Fibroblast of pulmonary artery (primary cell): ENCODE measurements around the gene OR2AG1.
"Not testable (repeated sequence)": the region's sequence is repeated elsewhere in the genome, so short reads cannot be mapped to it uniquely, and the experiment has no call there.

ENCODE experiments used
- DNase-seq: peaks from one replicate; pipeline ENCODE4 v3.0.0-alpha.2; 2010; ENCODE audit warnings: low read depth
- H3K4me3 ChIP-seq: replicated peaks from 2 replicates; pipeline ENCODE4 v1.5.1; 2011; ENCODE audit warnings: low read depth, mild to moderate bottlenecking, control low read depth, low read length, moderate library complexity
- TF ChIP-seq, protein P1 (sequence below): IDR thresholded peaks from 2 replicates; pipeline ENCODE4 v1.5.1; 2011; ENCODE audit warnings: mild to moderate bottlenecking, control low read depth, low read length, inconsistent platforms; ENCODE audit errors: missing control alignments

OR2AG1 gene

GRCh38 chr11:6790546-6790945 lies 7.7 kb downstream of the OR2AG1 start:
- TF ChIP-seq, protein P1, sequence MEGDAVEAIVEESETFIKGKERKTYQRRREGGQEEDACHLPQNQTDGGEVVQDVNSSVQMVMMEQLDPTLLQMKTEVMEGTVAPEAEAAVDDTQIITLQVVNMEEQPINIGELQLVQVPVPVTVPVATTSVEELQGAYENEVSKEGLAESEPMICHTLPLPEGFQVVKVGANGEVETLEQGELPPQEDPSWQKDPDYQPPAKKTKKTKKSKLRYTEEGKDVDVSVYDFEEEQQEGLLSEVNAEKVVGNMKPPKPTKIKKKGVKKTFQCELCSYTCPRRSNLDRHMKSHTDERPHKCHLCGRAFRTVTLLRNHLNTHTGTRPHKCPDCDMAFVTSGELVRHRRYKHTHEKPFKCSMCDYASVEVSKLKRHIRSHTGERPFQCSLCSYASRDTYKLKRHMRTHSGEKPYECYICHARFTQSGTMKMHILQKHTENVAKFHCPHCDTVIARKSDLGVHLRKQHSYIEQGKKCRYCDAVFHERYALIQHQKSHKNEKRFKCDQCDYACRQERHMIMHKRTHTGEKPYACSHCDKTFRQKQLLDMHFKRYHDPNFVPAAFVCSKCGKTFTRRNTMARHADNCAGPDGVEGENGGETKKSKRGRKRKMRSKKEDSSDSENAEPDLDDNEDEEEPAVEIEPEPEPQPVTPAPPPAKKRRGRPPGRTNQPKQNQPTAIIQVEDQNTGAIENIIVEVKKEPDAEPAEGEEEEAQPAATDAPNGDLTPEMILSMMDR = no peak
- DNase-seq = no peak
- no peak overlapping the region for H3K4me3 ChIP-seq

DNA sequence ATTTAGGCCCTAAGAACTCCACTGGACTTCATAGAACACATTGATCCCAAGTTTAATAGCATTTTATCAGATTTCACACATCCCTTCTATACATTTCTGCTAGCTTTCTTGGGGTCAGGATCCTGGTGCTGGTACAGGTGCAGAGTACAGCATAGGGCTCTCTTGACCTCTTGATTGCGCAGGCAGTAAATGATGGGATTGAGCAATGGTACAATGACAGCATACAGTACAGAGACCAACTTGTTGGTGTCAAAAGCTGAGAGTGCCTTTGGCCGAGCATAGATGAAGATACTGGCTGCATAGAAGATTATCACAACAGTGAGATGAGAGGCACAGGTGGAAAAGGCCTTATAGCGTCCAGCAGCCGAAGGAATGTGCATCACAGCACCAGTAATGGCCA lies 11.8 kb downstream of the OR2AG1 start:
- no peak for DNase-seq
- TF ChIP-seq, protein P1 = no peak
- no peak overlapping the region for H3K4me3 ChIP-seq

GRCh38 chr11:6799402-6799801 lies 16.6 kb downstream of the OR2AG1 start, which contains the start of gene OR6A2:
Gene OR6A2, minus strand, starts transcription at chr11:6799689. Its CDS starts 3,981 bp downstream, at chr11:6795708.
- no peak within 1 kb of the TSS for H3K4me3 ChIP-seq
- DNase-seq = no peak
- TF ChIP-seq, protein P1 = no peak

GRCh38 chr11:6801075-6801474 lies 18.3 kb downstream of the OR2AG1 start:
- H3K4me3 ChIP-seq, DNase-seq: not testable (repeated sequence)

DNA sequence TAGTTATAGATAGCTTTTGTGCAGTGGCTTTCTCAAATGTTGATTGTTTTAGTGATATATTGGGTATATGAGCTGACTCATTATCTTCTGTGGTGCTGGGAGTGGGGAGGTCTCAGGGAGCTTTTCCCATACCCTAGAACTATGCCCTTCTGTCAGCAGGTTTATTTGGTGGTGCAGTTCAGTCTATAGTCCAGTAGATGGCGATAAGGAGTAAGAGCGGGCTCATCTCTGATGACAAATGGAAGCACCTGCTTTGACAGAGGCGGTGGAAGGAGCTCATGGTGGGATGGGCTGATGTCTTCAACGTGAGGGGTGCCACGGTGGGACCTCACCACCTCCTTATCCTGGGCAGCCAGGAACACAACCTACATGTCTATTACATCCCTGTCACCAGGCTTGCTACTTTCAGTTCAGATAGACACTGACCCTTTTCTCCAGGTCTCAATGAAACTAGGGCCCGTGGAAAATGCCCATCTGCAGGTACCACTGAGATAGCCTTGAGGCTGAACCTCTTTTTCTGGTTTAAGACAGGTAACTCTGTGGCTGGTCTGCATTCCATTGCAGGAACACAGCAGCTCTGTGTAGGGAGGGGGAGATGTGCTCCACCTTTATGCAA lies 29.7 kb downstream of the OR2AG1 start:
- peak; percentile 55 for DNase-seq
- H3K4me3 ChIP-seq = no peak overlapping the region
- TF ChIP-seq, protein P1 = peak; percentile 97

- no peak overlapping the region for H3K4me3 ChIP-seq
- TF ChIP-seq, protein P1 = no peak
- no peak for DNase-seq
Observed at GRCh38 chr11:6813656-6814055, 30.8 kb downstream of the OR2AG1 start.

- DNase-seq = no peak
- H3K4me3 ChIP-seq = no peak overlapping the region
- TF ChIP-seq, protein P1 = no peak
Observed at GRCh38 chr11:6817694-6818093, 34.9 kb downstream of the OR2AG1 start.
